Common myeloid progenitor, CD34-positive (primary cell): ENCODE results near the gene SLC48A1.

Experiments
- CTCF ChIA-PET: fragments of 350-600 bp; sonication (Branson Sonifier 250); formaldehyde crosslinking; loops from one replicate; lab custom pipeline; 2021; ENCODE audit warnings: antibody characterized with exemption; lab: Charles Lee
- POLR2A ChIA-PET: fragments of 350-600 bp; sonication (Branson Sonifier 250); formaldehyde crosslinking; loops from one replicate; lab custom pipeline; 2021; ENCODE audit warnings: antibody characterized with exemption; lab: Charles Lee
- DNase-seq, 3 donors: peaks; one replicate each; pipeline versions ENCODE4 v3.0.0 to v3.0.0-alpha.2; 2013
- H3K27ac ChIP-seq, 2 experiments: 1 replicate in 1 of 2; 2 replicates in 1 of 2; pipeline ENCODE4 v1.7.0; 2013; ENCODE audit warnings: inconsistent platforms in 2 of 2, low read length in 2 of 2, mild to moderate bottlenecking in 2 of 2, low read depth in 1 of 2, moderate library complexity in 1 of 2; ENCODE audit not compliant: severe bottlenecking in 2 of 2, insufficient read depth in 1 of 2, poor library complexity in 1 of 2
- H3K27me3 ChIP-seq, 5 experiments: replicated peaks in 2 of 5; 1 replicate in 3 of 5; 2 replicates in 2 of 5; pipeline versions ENCODE4 v1.6.1 to v1.7.0; 2013; ENCODE audit warnings: low read length in 4 of 5, mild to moderate bottlenecking in 2 of 5, moderate library complexity in 2 of 5, inconsistent platforms in 1 of 5; ENCODE audit not compliant: insufficient read depth in 5 of 5, control insufficient read depth in 4 of 5
- H3K36me3 ChIP-seq, 4 experiments: 1 replicate in 2 of 4; 2 replicates in 2 of 4; pipeline versions ENCODE4 v1.6.1 to v1.7.0; 2013; ENCODE audit warnings: low read length in 3 of 4, control low read depth in 1 of 4, mild to moderate bottlenecking in 1 of 4; ENCODE audit not compliant: control insufficient read depth in 4 of 4, insufficient read depth in 4 of 4
- H3K4me1 ChIP-seq, 4 experiments: 1 replicate in 3 of 4; 2 replicates in 1 of 4; pipeline versions ENCODE4 v1.6.1 to v1.7.1; 2013; ENCODE audit warnings: low read length in 3 of 4, mild to moderate bottlenecking in 3 of 4, control low read depth in 1 of 4, inconsistent platforms in 1 of 4, moderate library complexity in 1 of 4; ENCODE audit not compliant: control insufficient read depth in 4 of 4, insufficient read depth in 4 of 4; ENCODE audit errors: control extremely low read depth in 1 of 4
- H3K4me3 ChIP-seq, 7 experiments: 1 replicate in 4 of 7; 2 replicates in 3 of 7; pipeline versions ENCODE4 v1.5.1 to v1.7.0; 2013; ENCODE audit warnings: mild to moderate bottlenecking in 7 of 7, low read length in 6 of 7, moderate library complexity in 6 of 7, inconsistent platforms in 2 of 7, low read depth in 2 of 7, control low read depth in 1 of 7; ENCODE audit not compliant: insufficient read depth in 4 of 7, control insufficient read depth in 1 of 7; ENCODE audit errors: extremely low read depth in 1 of 7
- H3K9me3 ChIP-seq, 5 experiments: 1 replicate in 4 of 5; 2 replicates in 1 of 5; pipeline versions ENCODE4 v1.6.1 to v1.7.1; 2013; ENCODE audit warnings: low read length in 4 of 5, mild to moderate bottlenecking in 2 of 5, inconsistent platforms in 1 of 5, low read depth in 1 of 5, moderate library complexity in 1 of 5; ENCODE audit not compliant: control insufficient read depth in 4 of 5, insufficient read depth in 2 of 5; ENCODE audit errors: control extremely low read depth in 1 of 5
- WGBS: methylation state at CpG from one replicate; pipeline ENCODE4 v1.1.5; 2013; ENCODE audit not compliant: insufficient coverage; 5-methylcytosine and 5-hydroxymethylcytosine counted together

Gene SLC48A1

GRCh38 chr12:47737936-47738594, 35.0 kb upstream of the SLC48A1 start:
- Histone ChIP-seq H3K36me3 (peaks cover 0 to 7% (median 1%) of the 10 kb centered on the region in 4 experiments), H3K27ac (no peak overlapping the region), H3K9me3 (no peaks in the 10 kb centered on the region), H3K27me3 (no peaks in the 10 kb centered on the region), H3K4me3 (no peak overlapping the region), H3K4me1 (peaks cover 4 to 29% (median 21%) of the 10 kb centered on the region in 4 experiments)
- WGBS, result 96% methylated on average over 13 of the region's 17 CpGs
- ChIA-PET POLR2A (no interaction called here), CTCF (interaction anchor here (1.0 to 35.4 kb wide), 3 partner anchors 22 to 41 kb away, joined by 3 to 1109 read pairs (median 184); partner anchors contain the start of gene SLC48A1)
- no peak for DNase-seq

DNA sequence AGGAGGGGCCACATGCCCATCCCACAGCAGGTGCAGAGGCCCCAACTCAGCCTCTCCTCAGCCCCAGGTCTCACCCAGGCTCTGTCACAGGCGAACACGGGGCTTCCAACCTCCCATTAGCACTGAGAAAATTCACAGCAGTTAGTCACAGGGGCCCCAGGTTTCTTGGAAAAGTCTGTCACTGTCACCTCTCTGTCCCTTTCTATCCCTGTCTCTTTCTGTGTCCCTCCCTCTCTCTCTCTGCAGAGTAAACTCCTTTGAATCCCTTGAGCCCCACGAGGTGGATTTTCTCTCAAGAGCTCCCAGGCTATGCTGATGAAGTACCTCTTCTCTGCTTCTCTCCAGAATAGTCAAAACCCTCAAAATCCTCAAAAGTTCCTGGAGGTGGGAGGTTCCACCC, 33.7 kb upstream of the SLC48A1 start:
- H3K27ac ChIP-seq, result no peak overlapping the region
- peaks cover 4 to 32% (median 21%) of the 10 kb centered on the region in 4 experiments for H3K4me1 ChIP-seq
- ChIA-PET POLR2A (no interaction called here), CTCF (interaction anchor here (6.4 to 35.4 kb wide), 6 partner anchors 7 to 96 kb away, joined by 73 to 1109 read pairs (median 164); partner anchors contain the start of genes ENDOU, RAPGEF3 and SLC48A1)
- peaks cover 0 to 7% (median 1%) of the 10 kb centered on the region in 4 experiments for H3K36me3 ChIP-seq
- WGBS, result 97% methylated on average over 3 of the region's 3 CpGs
- no peaks in the 10 kb centered on the region for H3K27me3 ChIP-seq
- no peak overlapping the region for H3K4me3 ChIP-seq
- no peak for DNase-seq
- H3K9me3 ChIP-seq, result no peaks in the 10 kb centered on the region

DNA sequence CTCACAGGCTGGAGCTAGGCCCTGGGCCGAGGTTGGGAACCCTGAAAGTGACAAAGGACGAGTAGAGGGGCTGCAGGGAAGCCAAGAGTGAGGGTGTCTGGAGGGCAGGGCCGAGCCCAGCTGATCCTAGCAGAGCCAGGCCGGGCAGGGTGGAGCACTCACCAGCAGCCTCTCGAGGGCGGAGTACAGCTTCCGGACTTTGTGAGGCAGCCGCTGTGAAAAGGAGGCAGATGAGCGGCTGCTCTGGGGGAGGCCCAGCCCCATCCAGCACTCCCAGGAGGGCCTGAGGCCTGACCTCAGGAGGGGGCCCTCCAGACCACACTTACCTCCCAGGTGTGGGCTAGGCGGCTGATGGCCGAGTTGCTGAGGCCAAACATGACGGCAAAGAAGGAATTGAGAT, 33.1 kb upstream of the SLC48A1 start:
- Histone ChIP-seq H3K4me1 (peaks cover 4 to 32% (median 21%) of the 10 kb centered on the region in 4 experiments), H3K36me3 (peaks cover 0 to 7% (median 1%) of the 10 kb centered on the region in 4 experiments), H3K27ac (no peak overlapping the region), H3K27me3 (no peaks in the 10 kb centered on the region), H3K4me3 (peak overlapping the region in 1 of 7 experiments; percentile 19), H3K9me3 (no peaks in the 10 kb centered on the region)
- no peak for DNase-seq
- POLR2A ChIA-PET, result no interaction called here
- 94% methylated on average over 10 of the region's 12 CpGs for WGBS
- CTCF ChIA-PET, result interaction anchor here (1.6 to 35.4 kb wide), 8 partner anchors 8 to 95 kb away, joined by 4 to 1109 read pairs (median 114); partner anchors contain the start of genes ENDOU, RAPGEF3, RPAP3 and SLC48A1

DNA sequence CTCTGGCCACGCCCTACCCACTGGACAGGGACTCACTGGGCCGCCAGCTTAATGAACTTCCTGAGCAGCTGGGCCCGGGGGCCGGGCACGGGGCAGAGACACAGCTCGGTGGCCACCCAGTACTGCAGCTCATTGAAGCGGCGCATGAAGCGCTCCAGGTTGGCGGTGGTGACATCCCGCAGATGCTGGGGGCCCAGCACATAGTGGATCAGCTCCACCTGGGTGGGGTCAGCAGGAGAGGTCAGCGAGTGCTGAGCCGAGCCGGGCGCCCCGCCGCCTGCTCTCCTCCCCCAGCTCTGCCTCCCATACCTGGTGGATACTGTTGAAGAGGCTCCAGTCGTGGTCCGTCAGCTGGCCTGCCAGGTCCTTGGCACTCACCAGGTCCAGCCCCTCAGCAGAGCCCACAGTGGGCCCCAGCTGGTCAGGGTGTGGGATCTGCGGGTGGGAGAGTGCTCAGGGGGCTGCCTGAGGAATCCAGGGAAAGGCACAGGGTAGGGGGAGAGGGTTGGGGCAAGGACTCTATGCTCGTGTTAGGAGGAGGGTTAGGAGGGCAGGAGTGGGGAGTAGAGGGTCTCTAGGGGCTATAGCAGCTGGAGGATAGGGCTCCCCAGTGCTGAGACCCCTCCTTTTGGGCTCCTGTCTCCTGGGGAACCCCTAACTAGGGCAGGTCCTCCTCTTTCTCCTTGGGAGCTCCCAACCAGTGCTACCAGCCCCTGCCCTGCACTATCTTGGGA, 32.3 kb upstream of the SLC48A1 start:
- Histone ChIP-seq H3K4me3 (peak overlapping the region in 1 of 7 experiments; percentile 4), H3K9me3 (no peaks in the 10 kb centered on the region), H3K27ac (no peak overlapping the region), H3K36me3 (peaks cover 0 to 11% (median 1%) of the 10 kb centered on the region in 4 experiments), H3K4me1 (peaks cover 4 to 32% (median 21%) of the 10 kb centered on the region in 4 experiments), H3K27me3 (no peaks in the 10 kb centered on the region)
- CTCF ChIA-PET, result interaction anchor here (0.8 to 35.4 kb wide), 12 partner anchors 8 to 394 kb away, joined by 3 to 1109 read pairs (median 50); partner anchors contain the start of genes ENDOU, HDAC7, RAPGEF3 and RPAP3
- 68% methylated on average over 20 of the region's 21 CpGs for WGBS
- peak in 2 of 3 donors; percentile 35 to 40 for DNase-seq
- POLR2A ChIA-PET, result interaction anchor here (0.6 to 1.0 kb wide), 5 partner anchors 16 to 976 kb away, joined by 3 read pairs; partner anchors contain the start of gene SLC48A1

- WGBS, result 0% methylated on average over 4 of the region's 4 CpGs
- Histone ChIP-seq H3K27me3 (no peaks in the 10 kb centered on the region), H3K4me3 (peak overlapping the region in 1 of 7 experiments; percentile 4), H3K36me3 (peaks cover 0 to 13% (median 1%) of the 10 kb centered on the region in 4 experiments), H3K9me3 (no peaks in the 10 kb centered on the region), H3K4me1 (peaks cover 4 to 32% (median 21%) of the 10 kb centered on the region in 4 experiments), H3K27ac (no peak overlapping the region)
- CTCF ChIA-PET, result interaction anchor here (0.7 to 35.4 kb wide), 18 partner anchors 9 to 395 kb away, joined by 3 to 1109 read pairs (median 14); partner anchors contain the start of genes ENDOU, HDAC7, RAPGEF3 and RPAP3
- DNase-seq, result peak; percentile 86 to 96 (median 95)
- POLR2A ChIA-PET, result interaction anchor here (0.6 to 1.3 kb wide), 7 partner anchors 15 to 976 kb away, joined by 3 to 4 read pairs (median 3); partner anchors contain the start of gene SLC48A1
Observed at GRCh38 chr12:47741340-47741703, 31.7 kb upstream of the SLC48A1 start.

DNA sequence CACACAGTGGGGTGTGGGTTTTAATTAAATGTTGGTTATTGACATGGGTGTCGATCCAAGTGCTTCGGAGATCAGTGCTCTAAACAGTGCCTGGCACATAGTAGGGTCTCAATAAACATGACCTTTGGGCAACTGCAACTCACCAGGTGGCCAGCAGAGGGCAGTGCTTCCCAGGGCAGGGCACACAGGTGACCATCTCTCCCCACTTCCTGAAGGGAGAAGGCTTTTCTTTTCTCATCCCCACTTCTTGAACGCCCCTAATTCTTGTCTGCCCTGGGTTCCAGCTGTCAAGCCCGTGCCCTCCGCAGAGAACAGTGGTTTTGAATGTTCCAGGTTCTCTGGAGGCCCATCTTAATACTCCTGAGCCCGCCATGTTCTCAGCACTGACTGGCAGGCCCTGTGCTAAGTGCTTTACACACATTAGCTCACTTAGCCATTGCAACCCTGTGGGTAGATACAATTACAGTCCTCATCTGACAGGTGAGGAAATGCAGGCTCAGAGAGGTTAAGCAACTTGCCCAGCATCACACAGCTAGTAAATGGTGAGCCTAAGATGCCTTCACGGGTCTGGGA, 30.7 kb upstream of the SLC48A1 start:
- Histone ChIP-seq H3K27ac (no peak overlapping the region), H3K9me3 (no peaks in the 10 kb centered on the region), H3K36me3 (peaks cover 0 to 16% (median under 1%) of the 10 kb centered on the region in 4 experiments), H3K4me1 (peaks cover 4 to 32% (median 21%) of the 10 kb centered on the region in 4 experiments), H3K4me3 (no peak overlapping the region), H3K27me3 (no peaks in the 10 kb centered on the region)
- peak; percentile 41 to 47 (median 42) for DNase-seq
- WGBS, result 77% methylated on average over 7 of the region's 7 CpGs
- ChIA-PET CTCF (interaction anchor here (0.7 to 35.4 kb wide), 20 partner anchors 10 to 710 kb away, joined by 3 to 1109 read pairs (median 8); partner anchors contain the start of genes ENDOU, HDAC7, RAPGEF3 and RPAP3), POLR2A (interaction anchor here (0.6 to 1.3 kb wide), 4 partner anchors 16 to 55 kb away, joined by 3 to 4 read pairs (median 3); partner anchors contain the start of gene RAPGEF3)
